Progenitor cell of endocrine pancreas (in vitro differentiated cells): Measurements from ENCODE around the gene RAPGEF4. TPM values are rescaled to one million over a fixed set of nuclear protein-coding genes. Genes with fewer than 3 reads are reported as not detected.

Experiments used
- DNase-seq: peaks from one replicate; pipeline ENCODE4 v3.0.0; 2021; ENCODE audit warnings: low spot score; ENCODE audit not compliant: unreplicated experiment
- H3K27ac Mint-ChIP-seq: 2 replicates; pipeline ENCODE4 v1.8.0; 2021; ENCODE audit warnings: mild to moderate bottlenecking, moderate library complexity, mixed read lengths
- H3K27me3 Mint-ChIP-seq: 2 replicates; pipeline ENCODE4 v1.8.0; 2021; ENCODE audit warnings: mixed read lengths
- H3K36me3 Mint-ChIP-seq: 2 replicates; pipeline ENCODE4 v1.8.0; 2022; ENCODE audit warnings: mixed read lengths; ENCODE audit not compliant: insufficient read depth
- H3K4me1 Mint-ChIP-seq: 2 replicates; pipeline ENCODE4 v1.8.0; 2021; ENCODE audit warnings: low read depth, mixed read lengths
- H3K4me3 Mint-ChIP-seq: 2 replicates; pipeline ENCODE4 v1.8.0; 2021; ENCODE audit warnings: low read depth, mild to moderate bottlenecking, moderate library complexity, mixed read lengths
- H3K9me3 Mint-ChIP-seq: 2 replicates; pipeline ENCODE4 v1.8.0; 2021; ENCODE audit warnings: low read depth, mixed read lengths
- CTCF ChIP-seq: fragments of 200-600 bp; sonication (generic); IDR thresholded peaks from one replicate; pipeline ENCODE4 v1.5.0; 2021; ENCODE audit warnings: antibody characterized with exemption, mild to moderate bottlenecking; ENCODE audit not compliant: unreplicated experiment
- total RNA-seq: library from RNA; stranded (reverse); gene quantifications from 2 replicates; pipeline ENCODE4 v1.2.1, GENCODE V29; 2021

Gene RAPGEF4
- total RNA-seq, 1 donor from 2014 or later, result 8.6 TPM

- TF ChIP-seq CTCF, result no peak
- no peaks in the 10 kb centered on the region for H3K27me3 Mint-ChIP-seq
- DNase-seq, result no peak
- H3K4me3 Mint-ChIP-seq, result no peak overlapping the region
- no peak overlapping the region for H3K27ac Mint-ChIP-seq
- peaks cover 11% of the 10 kb centered on the region for H3K36me3 Mint-ChIP-seq
- peaks cover 19% of the 10 kb centered on the region for H3K9me3 Mint-ChIP-seq
- no peaks in the 10 kb centered on the region for H3K4me1 Mint-ChIP-seq
These were observed 25.7 kb downstream of the RAPGEF4 start for GRCh38 chr2:172761306-172761705.

- Mint-ChIP-seq H3K27ac (no peak overlapping the region), H3K4me3 (no peak overlapping the region), H3K27me3 (no peaks in the 10 kb centered on the region), H3K4me1 (no peaks in the 10 kb centered on the region), H3K36me3 (peaks cover 11% of the 10 kb centered on the region), H3K9me3 (peaks cover 19% of the 10 kb centered on the region)
- TF ChIP-seq CTCF, result no peak
- no peak for DNase-seq
These were observed 26.9 kb downstream of the RAPGEF4 start for GRCh38 chr2:172762574-172762973.

- Mint-ChIP-seq H3K36me3 (peaks cover 11% of the 10 kb centered on the region), H3K4me1 (no peaks in the 10 kb centered on the region), H3K9me3 (peaks cover 19% of the 10 kb centered on the region), H3K4me3 (no peak overlapping the region), H3K27ac (no peak overlapping the region), H3K27me3 (no peaks in the 10 kb centered on the region)
- DNase-seq, result no peak
- no peak for TF ChIP-seq CTCF
These were observed 27.4 kb downstream of the RAPGEF4 start for GRCh38 chr2:172763079-172763478.

- peaks cover 14% of the 10 kb centered on the region for H3K9me3 Mint-ChIP-seq
- H3K4me1 Mint-ChIP-seq, result no peaks in the 10 kb centered on the region
- DNase-seq, result no peak
- no peak overlapping the region for H3K27ac Mint-ChIP-seq
- no peaks in the 10 kb centered on the region for H3K27me3 Mint-ChIP-seq
- H3K4me3 Mint-ChIP-seq, result no peak overlapping the region
- no peak for TF ChIP-seq CTCF
- peaks cover 6% of the 10 kb centered on the region for H3K36me3 Mint-ChIP-seq
These were observed 30.0 kb downstream of the RAPGEF4 start for GRCh38 chr2:172765662-172766061.

GRCh38 chr2:172768401-172768800 lies 32.8 kb downstream of the RAPGEF4 start:
- no peak overlapping the region for H3K4me3 Mint-ChIP-seq
- no peaks in the 10 kb centered on the region for H3K36me3 Mint-ChIP-seq
- TF ChIP-seq CTCF, result no peak
- H3K4me1 Mint-ChIP-seq, result peaks cover 1% of the 10 kb centered on the region
- no peaks in the 10 kb centered on the region for H3K27me3 Mint-ChIP-seq
- DNase-seq, result no peak
- no peak overlapping the region for H3K27ac Mint-ChIP-seq
- peaks cover 3% of the 10 kb centered on the region for H3K9me3 Mint-ChIP-seq
